Astrocyte (in vitro differentiated cells and primary cell): ENCODE data around the gene TPRG1. TPM values are rescaled to one million over a fixed set of nuclear protein-coding genes. Genes with fewer than 3 reads are reported as not detected.

Experiments
- DNase-seq: peaks from one replicate; pipeline ENCODE4 v3.0.0-alpha.2; 2010; ENCODE audit warnings: low read depth
- FAIRE-seq: peaks from 2 replicates; lab custom pipeline; 2011; peaks lifted over from hg19 to GRCh38; lab: Jason Lieb, UNC
- H2AFZ ChIP-seq: 2 replicates; pipeline ENCODE4 v1.6.0; 2012; ENCODE audit warnings: low read depth, low read length, inconsistent platforms
- H3K27ac ChIP-seq: 2 replicates; pipeline ENCODE4 v1.5.1; 2011; ENCODE audit warnings: low read depth, low read length, inconsistent platforms
- H3K27me3 ChIP-seq: 2 replicates; pipeline ENCODE4 v1.6.0; 2011; ENCODE audit warnings: low read length, inconsistent platforms; ENCODE audit not compliant: insufficient read depth
- H3K36me3 ChIP-seq: 2 replicates; pipeline ENCODE4 v1.5.1; 2011; ENCODE audit warnings: low read length, inconsistent platforms; ENCODE audit not compliant: insufficient read depth
- H3K4me1 ChIP-seq: 2 replicates; pipeline ENCODE4 v1.5.1; 2011; ENCODE audit warnings: low read length, inconsistent platforms; ENCODE audit not compliant: insufficient read depth
- H3K4me2 ChIP-seq: 2 replicates; pipeline ENCODE4 v1.6.0; 2012; ENCODE audit warnings: low read length, inconsistent platforms
- H3K4me3 ChIP-seq: 2 replicates; pipeline ENCODE4 v1.5.1; 2011; ENCODE audit warnings: low read depth, mild to moderate bottlenecking, low read length, inconsistent platforms; ENCODE audit not compliant: insufficient read depth
- H3K79me2 ChIP-seq: 2 replicates; pipeline ENCODE4 v1.6.0; 2012; ENCODE audit warnings: mild to moderate bottlenecking, low read length, inconsistent platforms; ENCODE audit not compliant: insufficient read depth
- H3K9ac ChIP-seq: 2 replicates; pipeline ENCODE4 v1.6.0; 2012; ENCODE audit warnings: mild to moderate bottlenecking, low read length, inconsistent platforms
- H3K9me3 ChIP-seq: 2 replicates; pipeline ENCODE4 v1.5.1; 2012; ENCODE audit warnings: low read depth, mild to moderate bottlenecking, low read length, inconsistent platforms; ENCODE audit not compliant: insufficient read depth
- H4K20me1 ChIP-seq: 2 replicates; pipeline ENCODE4 v1.6.0; 2012; ENCODE audit warnings: low read length, inconsistent platforms; ENCODE audit not compliant: insufficient read depth
- H3K27ac Mint-ChIP-seq: one replicate; pipeline ENCODE4 v1.8.0; 2021; ENCODE audit warnings: mild to moderate bottlenecking, mixed read lengths; ENCODE audit not compliant: unreplicated experiment
- H3K27me3 Mint-ChIP-seq: one replicate; pipeline ENCODE4 v1.8.0; 2021; ENCODE audit warnings: low read depth, mixed read lengths; ENCODE audit not compliant: unreplicated experiment
- H3K36me3 Mint-ChIP-seq: one replicate; pipeline ENCODE4 v1.8.0; 2021; ENCODE audit warnings: low read depth, mixed read lengths; ENCODE audit not compliant: unreplicated experiment
- H3K4me1 Mint-ChIP-seq: one replicate; pipeline ENCODE4 v1.8.0; 2021; ENCODE audit warnings: low read depth, mixed read lengths; ENCODE audit not compliant: unreplicated experiment
- H3K4me3 Mint-ChIP-seq: one replicate; pipeline ENCODE4 v1.8.0; 2021; ENCODE audit warnings: mild to moderate bottlenecking, moderate library complexity, mixed read lengths; ENCODE audit not compliant: unreplicated experiment
- H3K9me3 Mint-ChIP-seq: one replicate; pipeline ENCODE4 v1.8.0; 2021; ENCODE audit warnings: mild to moderate bottlenecking, mixed read lengths; ENCODE audit not compliant: unreplicated experiment
- EZH2 ChIP-seq: IDR thresholded peaks from 2 replicates; pipeline ENCODE4 v1.6.1; 2012; ENCODE audit warnings: mild to moderate bottlenecking, low read length, inconsistent platforms; ENCODE audit not compliant: insufficient read depth
- total RNA-seq: library from RNA; stranded (reverse); gene quantifications from 2 replicates; pipeline ENCODE4 v1.2.1, GENCODE V29; 2021
- TF ChIP-seq, protein P1 (sequence below): IDR thresholded peaks from 2 replicates; pipeline ENCODE4 v1.5.1; 2011; ENCODE audit warnings: low read depth, mild to moderate bottlenecking, inconsistent platforms, low read length, moderate library complexity; ENCODE audit not compliant: insufficient read depth

Gene TPRG1
- total RNA-seq, 1 donor from 2014 or later, result 1.1 TPM

DNA sequence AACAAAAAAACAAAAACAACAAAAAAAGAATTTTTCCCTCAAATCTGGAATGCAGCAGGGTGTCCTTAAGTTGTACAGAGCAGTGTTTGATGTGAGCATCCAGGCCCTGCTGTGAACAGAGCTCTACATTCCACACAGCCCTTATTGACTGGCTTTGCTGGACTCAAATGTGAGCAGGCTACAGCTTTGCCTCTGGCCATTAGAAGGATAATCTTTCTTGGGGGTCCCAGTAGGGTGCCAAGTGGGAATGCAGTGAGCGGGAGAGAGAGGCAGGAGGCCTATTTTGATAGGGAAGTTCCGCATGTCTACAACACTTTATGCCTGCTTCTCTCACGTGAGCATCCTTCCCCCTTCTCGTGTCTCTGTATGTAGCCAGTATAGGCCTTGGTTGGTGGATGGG is 34.4 kb upstream of the TPRG1 start:
- no peak overlapping the region for H3K9ac ChIP-seq
- H3K4me1 ChIP-seq, result peaks cover 5% of the 10 kb centered on the region
- H3K27me3 ChIP-seq, result no peaks in the 10 kb centered on the region
- H4K20me1 ChIP-seq, result no peaks in the 10 kb centered on the region
- no peaks in the 10 kb centered on the region for H3K9me3 ChIP-seq
- Mint-ChIP-seq H3K4me1 (peaks cover 13% of the 10 kb centered on the region), H3K36me3 (peaks cover 2% of the 10 kb centered on the region), H3K27me3 (peaks cover 24% of the 10 kb centered on the region), H3K4me3 (no peak overlapping the region), H3K27ac (no peak overlapping the region), H3K9me3 (peaks cover 2% of the 10 kb centered on the region)
- H3K36me3 ChIP-seq, result no peaks in the 10 kb centered on the region
- no peak overlapping the region for H3K27ac ChIP-seq
- H3K4me3 ChIP-seq, result no peak overlapping the region
- no peaks in the 10 kb centered on the region for H3K79me2 ChIP-seq
- no peak overlapping the region for H3K4me2 ChIP-seq
- FAIRE-seq, result no peak
- no peak for TF ChIP-seq EZH2
- TF ChIP-seq, protein P1, sequence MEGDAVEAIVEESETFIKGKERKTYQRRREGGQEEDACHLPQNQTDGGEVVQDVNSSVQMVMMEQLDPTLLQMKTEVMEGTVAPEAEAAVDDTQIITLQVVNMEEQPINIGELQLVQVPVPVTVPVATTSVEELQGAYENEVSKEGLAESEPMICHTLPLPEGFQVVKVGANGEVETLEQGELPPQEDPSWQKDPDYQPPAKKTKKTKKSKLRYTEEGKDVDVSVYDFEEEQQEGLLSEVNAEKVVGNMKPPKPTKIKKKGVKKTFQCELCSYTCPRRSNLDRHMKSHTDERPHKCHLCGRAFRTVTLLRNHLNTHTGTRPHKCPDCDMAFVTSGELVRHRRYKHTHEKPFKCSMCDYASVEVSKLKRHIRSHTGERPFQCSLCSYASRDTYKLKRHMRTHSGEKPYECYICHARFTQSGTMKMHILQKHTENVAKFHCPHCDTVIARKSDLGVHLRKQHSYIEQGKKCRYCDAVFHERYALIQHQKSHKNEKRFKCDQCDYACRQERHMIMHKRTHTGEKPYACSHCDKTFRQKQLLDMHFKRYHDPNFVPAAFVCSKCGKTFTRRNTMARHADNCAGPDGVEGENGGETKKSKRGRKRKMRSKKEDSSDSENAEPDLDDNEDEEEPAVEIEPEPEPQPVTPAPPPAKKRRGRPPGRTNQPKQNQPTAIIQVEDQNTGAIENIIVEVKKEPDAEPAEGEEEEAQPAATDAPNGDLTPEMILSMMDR, result no peak
- no peak for DNase-seq
- H2AFZ ChIP-seq, result no peak overlapping the region

DNA sequence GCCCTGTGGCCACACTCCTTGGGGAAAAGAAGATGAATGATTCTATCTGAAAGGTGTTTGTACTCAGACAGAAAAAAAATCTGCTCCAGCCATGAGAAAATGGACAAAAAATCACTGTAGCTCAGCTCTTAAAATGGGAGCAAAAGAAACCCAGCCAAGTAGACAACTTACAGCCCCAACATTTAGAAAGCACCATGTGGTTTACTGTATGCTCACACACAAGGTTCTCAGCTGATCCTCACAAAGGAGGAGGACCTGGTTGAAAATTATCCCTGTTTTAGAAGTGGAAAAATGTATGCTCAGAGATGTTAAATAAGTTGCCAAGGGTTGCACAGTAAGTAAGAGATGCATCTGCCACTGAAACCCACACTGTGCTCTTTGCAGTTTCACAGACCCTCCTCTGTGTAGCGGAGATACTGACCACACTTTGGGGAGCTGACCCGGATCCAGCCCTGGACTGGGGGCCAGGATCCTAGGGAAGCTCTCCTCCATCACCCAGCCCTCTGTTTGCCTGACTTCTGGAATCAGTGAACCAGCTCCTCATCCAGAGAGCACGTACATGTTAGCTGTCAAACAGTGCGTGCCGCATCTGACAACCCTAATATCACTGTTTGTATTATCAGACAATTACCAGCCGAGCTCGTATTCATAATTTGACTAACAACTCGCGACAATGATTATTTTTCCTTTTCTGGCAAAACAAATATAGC is 32.7 kb upstream of the TPRG1 start:
- Histone ChIP-seq H3K4me1 (peaks cover 3% of the 10 kb centered on the region), H3K9me3 (no peaks in the 10 kb centered on the region), H3K4me2 (no peak overlapping the region), H3K27ac (no peak overlapping the region), H4K20me1 (no peaks in the 10 kb centered on the region), H2AFZ (no peak overlapping the region), H3K79me2 (no peaks in the 10 kb centered on the region), H3K36me3 (no peaks in the 10 kb centered on the region), H3K4me3 (no peak overlapping the region), H3K9ac (no peak overlapping the region), H3K27me3 (no peaks in the 10 kb centered on the region)
- Mint-ChIP-seq H3K4me1 (peaks cover 3% of the 10 kb centered on the region), H3K4me3 (no peak overlapping the region), H3K36me3 (peaks cover 2% of the 10 kb centered on the region), H3K9me3 (peaks cover 2% of the 10 kb centered on the region), H3K27ac (no peak overlapping the region), H3K27me3 (peaks cover 24% of the 10 kb centered on the region)
- DNase-seq, result no peak
- no peak for FAIRE-seq
- TF ChIP-seq EZH2, result no peak
- TF ChIP-seq, protein P1, result no peak

DNA sequence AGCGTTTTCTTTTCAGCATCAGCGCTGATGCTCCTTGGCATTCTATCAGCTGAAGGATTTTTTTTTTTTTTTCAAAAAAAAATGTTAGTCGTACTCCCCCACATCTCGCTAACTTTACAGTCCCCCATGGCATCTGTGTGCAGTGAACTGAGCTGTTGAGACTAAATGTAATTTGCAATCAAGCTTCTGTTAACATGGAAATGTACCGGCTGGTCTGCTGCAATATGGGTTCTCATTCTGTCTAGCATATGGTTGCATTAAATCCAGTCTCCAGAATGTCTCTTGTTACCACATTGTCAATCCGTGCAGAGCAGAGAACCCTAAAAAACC is 32.2 kb upstream of the TPRG1 start:
- Mint-ChIP-seq H3K36me3 (peaks cover 2% of the 10 kb centered on the region), H3K27me3 (peaks cover 24% of the 10 kb centered on the region), H3K4me3 (no peak overlapping the region), H3K27ac (no peak overlapping the region), H3K9me3 (peaks cover 2% of the 10 kb centered on the region), H3K4me1 (peaks cover 2% of the 10 kb centered on the region)
- FAIRE-seq (no peak), DNase-seq (no peak)
- Histone ChIP-seq H3K9ac (no peak overlapping the region), H4K20me1 (no peaks in the 10 kb centered on the region), H2AFZ (no peak overlapping the region), H3K4me1 (peaks cover 3% of the 10 kb centered on the region), H3K79me2 (no peaks in the 10 kb centered on the region), H3K4me3 (no peak overlapping the region), H3K4me2 (no peak overlapping the region), H3K9me3 (no peaks in the 10 kb centered on the region), H3K27me3 (no peaks in the 10 kb centered on the region), H3K27ac (no peak overlapping the region), H3K36me3 (no peaks in the 10 kb centered on the region)
- TF ChIP-seq, protein P1, result no peak
